ENCODE data around the gene ZBTB25. TPM values are rescaled to one million over a fixed set of nuclear protein-coding genes. Genes with fewer than 3 reads are reported as not detected.
A peak's percentile ranks its signal among the peaks of the same experiment; 100 is the strongest.

The ZBTB25 gene
- total and polyA plus RNA-seq, 10 of the 15 experiments (the other 5 are each of a cell fraction or from before 2014, with no cell fraction given) = 4.1 to 33.9 (median 9.7) TPM

- Histone ChIP-seq H3K9ac (ENCODE audit: control insufficient read depth, insufficient read depth, low read length) (no peak overlapping the region), H3K36me3 (ENCODE audit: control insufficient read depth in 2 of 2, insufficient read depth in 2 of 2, low read length in 1 of 2) (peaks cover 18 to 27% of the 10 kb centered on the region in 2 experiments), H4K20me1 (ENCODE audit: control insufficient read depth, insufficient read depth) (no peaks in the 10 kb centered on the region), H3K79me2 (ENCODE audit: control insufficient read depth, insufficient read depth, low read length) (no peaks in the 10 kb centered on the region), H2AFZ (ENCODE audit: control insufficient read depth, low read depth, low read length) (no peak overlapping the region), H3K27me3 (replicated peaks in 1 of 2; ENCODE audit: control insufficient read depth in 2 of 2, insufficient read depth in 2 of 2, low read length in 1 of 2) (no peaks in the 10 kb centered on the region), H3K27ac (ENCODE audit: control insufficient read depth, insufficient read depth) (no peak overlapping the region), H3K4me3 (no peak overlapping the region), H3K4me1 (ENCODE audit: control insufficient read depth, insufficient read depth, low read length) (peaks cover 3% of the 10 kb centered on the region; the same call in 1 of the 2 replicates), H3K9me3 (replicated peaks; ENCODE audit: control insufficient read depth, insufficient read depth, low read length) (no peaks in the 10 kb centered on the region), H3K4me2 (ENCODE audit: control insufficient read depth, insufficient read depth) (no peak overlapping the region)
- TF ChIP-seq YBX1 (IDR thresholded peaks at IDR 0.05) = no peak
- TF ChIP-seq EGR1 (IDR thresholded peaks at IDR 0.05; ENCODE audit: borderline replicate concordance in 1 of 2, low read depth in 2 of 2, low read length in 2 of 2) = no peak
- TF ChIP-seq MXI1 (IDR thresholded peaks at IDR 0.05; ENCODE audit: low read depth, low read length) = no peak
- TF ChIP-seq CBX3 (IDR thresholded peaks at IDR 0.05; ENCODE audit: borderline replicate concordance, low read depth) = no peak
- no peak for TF ChIP-seq IRF4 (IDR thresholded peaks at IDR 0.05; ENCODE audit: low read depth, low read length)
- no peak for TF ChIP-seq RCOR1 (conservative IDR thresholded peaks at IDR 0.05; ENCODE audit: low read depth, low read length)
- TF ChIP-seq MEF2A (IDR thresholded peaks at IDR 0.05; ENCODE audit: insufficient read depth, low read depth, low read length) = no peak
- no peak for TF ChIP-seq ELK1 (IDR thresholded peaks at IDR 0.05; ENCODE audit: low read depth, low read length)
- no peak for TF ChIP-seq MYB (IDR thresholded peaks at IDR 0.05; ENCODE audit: borderline replicate concordance, low read depth, low read length)
- no peak for TF ChIP-seq ESRRA (IDR thresholded peaks at IDR 0.05; ENCODE audit: low read length)
- BruUV-seq (replicated peaks) = TSS peak; percentile 30
- DNase-seq (ENCODE audit: low read depth, low spot score) = no peak
- ChIA-PET SMC1A (ENCODE audit: uncharacterized antibody, unreplicated experiment) (interaction anchor here (1.7 to 4.8 kb wide), 3 partner anchors 25 to 93 kb away, joined by 4 to 21 read pairs (median 4); no protein-coding TSS in a partner anchor), RAD21 (ENCODE audit: unreplicated experiment) (no interaction called here), POLR2A (interaction anchor here (0.6 kb wide), 1 partner anchor 490 kb away, joined by 3 read pairs; no protein-coding TSS in a partner anchor), CTCF (interaction anchor here (0.6 to 4.7 kb wide), 5 partner anchors 12 to 71 kb away, joined by 3 to 38 read pairs (median 4); no protein-coding TSS in a partner anchor)
- FAIRE-seq = no peak
- ATAC-seq = no peak
- intact Hi-C loops (cut with micrococcal nuclease; ENCODE audit: unreplicated experiment) = no loop called here
- in situ Hi-C loops (cut with MboI) = no loop called here
- WGBS (ENCODE audit: insufficient coverage, insufficient replicate concordance, low lambda C conversion rate, missing lambda C conversion rate) = 99% methylated on average over 7 of the region's 7 CpGs
Observed at GRCh38 chr14:64417771-64418125, 85.9 kb downstream of the ZBTB25 start.

Measured in GM12878 (cell line).